OCI-LY1 (cell line): ENCODE measurements around the gene MET.

Experiments
- H2AFZ ChIP-seq: fragments of 200-600 bp; sonication (generic), shearing (Covaris generic); 2 replicates; pipeline ENCODE4 v1.6.0; 2014; ENCODE audit warnings: antibody characterized with exemption, mild to moderate bottlenecking, low read length
- H3F3A ChIP-seq: fragments of 200-600 bp; sonication (generic), shearing (Covaris generic); 2 replicates; pipeline ENCODE4 v1.6.0; 2014; ENCODE audit warnings: mild to moderate bottlenecking, antibody characterized with exemption, low read length, moderate library complexity; ENCODE audit not compliant: insufficient read depth
- H3K27ac ChIP-seq: fragments of 200-600 bp; sonication (generic); 2 replicates; pipeline ENCODE4 v1.5.1; 2014; ENCODE audit warnings: low read length, mixed run types, mild to moderate bottlenecking, low read depth; ENCODE audit not compliant: poor library complexity, severe bottlenecking
- H3K27me3 ChIP-seq: fragments of 200-600 bp; sonication (generic); 2 replicates; pipeline ENCODE4 v1.6.0; 2014; ENCODE audit warnings: antibody characterized with exemption, mild to moderate bottlenecking, low read length, moderate library complexity; ENCODE audit not compliant: insufficient read depth
- H3K36me3 ChIP-seq: fragments of 200-600 bp; sonication (generic); 2 replicates; pipeline ENCODE4 v1.6.1; 2014; ENCODE audit warnings: mild to moderate bottlenecking, antibody characterized with exemption, low read length, moderate library complexity, mixed read lengths; ENCODE audit not compliant: insufficient read depth
- H3K4me1 ChIP-seq: fragments of 200-600 bp; sonication (generic); 2 replicates; pipeline ENCODE4 v1.5.1; 2014; ENCODE audit warnings: mild to moderate bottlenecking, low read length, moderate library complexity; ENCODE audit not compliant: insufficient read depth, severe bottlenecking
- H3K4me2 ChIP-seq: fragments of 200-600 bp; sonication (generic), shearing (Covaris generic); 2 replicates; pipeline ENCODE4 v1.6.1; 2014; ENCODE audit warnings: low read length
- H3K4me3 ChIP-seq: fragments of 200-600 bp; sonication (generic); 2 replicates; pipeline ENCODE4 v1.5.1; 2014; ENCODE audit warnings: low read length, low read depth, mild to moderate bottlenecking, mixed read lengths; ENCODE audit not compliant: poor library complexity, severe bottlenecking
- H3K79me2 ChIP-seq: fragments of 200-600 bp; shearing (Covaris generic); 2 replicates; pipeline ENCODE4 v1.6.1; 2016; ENCODE audit warnings: mixed run types, low read length, mixed read lengths; ENCODE audit not compliant: insufficient read depth
- H3K9ac ChIP-seq: fragments of 200-600 bp; sonication (generic), shearing (Covaris generic); 2 replicates; pipeline ENCODE4 v1.6.1; 2014; ENCODE audit warnings: mild to moderate bottlenecking, low read length, mixed read lengths
- H3K9me2 ChIP-seq: fragments of 200-600 bp; sonication (generic), shearing (Covaris generic); 2 replicates; pipeline ENCODE4 v1.6.1; 2014; ENCODE audit warnings: low read depth, mild to moderate bottlenecking, low read length, mixed read lengths
- H3K9me3 ChIP-seq: fragments of 200-600 bp; shearing (Covaris generic); 2 replicates; pipeline ENCODE4 v1.6.1; 2014; ENCODE audit warnings: low read length, mixed read lengths
- H4K20me1 ChIP-seq: fragments of 200-600 bp; sonication (generic), shearing (Covaris generic); 2 replicates; pipeline ENCODE4 v1.6.0; 2016; ENCODE audit warnings: mild to moderate bottlenecking, low read length; ENCODE audit not compliant: insufficient read depth
- EZH2 ChIP-seq: fragments of 200-600 bp; sonication (generic), shearing (Covaris generic); IDR thresholded peaks from 2 replicates; pipeline ENCODE4 v1.8.0; 2017; ENCODE audit warnings: borderline replicate concordance, mixed run types, mild to moderate bottlenecking, antibody characterized with exemption, low read length, moderate library complexity, mixed read lengths
- TF ChIP-seq, protein P1 (sequence below): fragments of 200-600 bp; sonication (generic), shearing (Covaris generic); IDR thresholded peaks from 2 replicates; pipeline ENCODE4 v1.5.1; 2017; ENCODE audit warnings: mild to moderate bottlenecking, antibody characterized with exemption, low read length, moderate library complexity, mixed read lengths

Gene MET

DNA sequence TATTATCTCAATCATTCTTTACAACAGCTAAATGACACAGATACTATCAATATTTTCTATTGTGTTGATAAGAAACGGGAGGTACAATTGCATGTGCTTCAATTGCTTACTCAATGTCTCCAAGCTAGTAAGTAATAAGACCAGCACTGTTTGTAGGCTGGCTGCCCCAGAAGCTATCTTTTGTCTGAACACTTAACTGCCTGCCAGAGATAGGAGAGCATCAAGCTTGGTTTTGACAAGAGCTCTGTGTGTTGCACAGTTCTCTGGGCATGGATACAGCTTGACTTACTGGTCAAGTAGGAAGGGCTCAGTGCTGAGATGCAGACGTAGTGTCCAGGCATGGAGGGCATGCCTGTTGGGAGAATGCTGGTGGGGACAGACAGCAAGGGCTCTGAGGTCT is 164.1 kb downstream of the MET start:
- H3K27me3 ChIP-seq, result no peaks in the 10 kb centered on the region
- no peaks in the 10 kb centered on the region for H3K9me3 ChIP-seq
- no peaks in the 10 kb centered on the region for H3K79me2 ChIP-seq
- H3K9ac ChIP-seq, result no peak overlapping the region
- H3K4me1 ChIP-seq, result no peaks in the 10 kb centered on the region
- H2AFZ ChIP-seq, result no peak overlapping the region
- TF ChIP-seq, protein P1, sequence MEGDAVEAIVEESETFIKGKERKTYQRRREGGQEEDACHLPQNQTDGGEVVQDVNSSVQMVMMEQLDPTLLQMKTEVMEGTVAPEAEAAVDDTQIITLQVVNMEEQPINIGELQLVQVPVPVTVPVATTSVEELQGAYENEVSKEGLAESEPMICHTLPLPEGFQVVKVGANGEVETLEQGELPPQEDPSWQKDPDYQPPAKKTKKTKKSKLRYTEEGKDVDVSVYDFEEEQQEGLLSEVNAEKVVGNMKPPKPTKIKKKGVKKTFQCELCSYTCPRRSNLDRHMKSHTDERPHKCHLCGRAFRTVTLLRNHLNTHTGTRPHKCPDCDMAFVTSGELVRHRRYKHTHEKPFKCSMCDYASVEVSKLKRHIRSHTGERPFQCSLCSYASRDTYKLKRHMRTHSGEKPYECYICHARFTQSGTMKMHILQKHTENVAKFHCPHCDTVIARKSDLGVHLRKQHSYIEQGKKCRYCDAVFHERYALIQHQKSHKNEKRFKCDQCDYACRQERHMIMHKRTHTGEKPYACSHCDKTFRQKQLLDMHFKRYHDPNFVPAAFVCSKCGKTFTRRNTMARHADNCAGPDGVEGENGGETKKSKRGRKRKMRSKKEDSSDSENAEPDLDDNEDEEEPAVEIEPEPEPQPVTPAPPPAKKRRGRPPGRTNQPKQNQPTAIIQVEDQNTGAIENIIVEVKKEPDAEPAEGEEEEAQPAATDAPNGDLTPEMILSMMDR, result no peak
- TF ChIP-seq EZH2, result no peak
- no peak overlapping the region for H3K27ac ChIP-seq
- H3K9me2 ChIP-seq, result no peaks in the 10 kb centered on the region
- H4K20me1 ChIP-seq, result no peaks in the 10 kb centered on the region
- H3F3A ChIP-seq, result no peaks in the 10 kb centered on the region
- no peak overlapping the region for H3K4me2 ChIP-seq
- no peak overlapping the region for H3K4me3 ChIP-seq
- no peaks in the 10 kb centered on the region for H3K36me3 ChIP-seq

DNA sequence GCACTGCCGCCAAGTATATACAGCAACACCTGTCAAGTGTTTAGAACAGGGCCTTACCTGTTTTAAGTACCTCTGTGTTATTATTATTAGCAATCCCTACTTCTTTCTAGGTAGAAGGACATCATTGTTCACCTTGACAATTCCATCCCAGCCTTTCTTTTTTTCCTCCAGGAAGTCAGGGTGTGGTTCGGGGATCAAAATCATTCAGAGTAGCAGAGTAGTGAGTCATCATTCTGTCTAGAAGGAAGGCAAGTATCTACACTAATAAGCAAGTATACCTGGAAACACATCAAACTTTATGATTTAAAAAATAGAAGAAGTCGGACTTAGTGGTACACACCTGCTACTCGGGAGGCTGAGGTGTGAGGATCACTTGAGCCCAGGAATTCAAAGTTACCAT is 164.9 kb downstream of the MET start:
- Histone ChIP-seq H3K27ac (no peak overlapping the region), H3K4me2 (no peak overlapping the region), H3K9me3 (no peaks in the 10 kb centered on the region), H3K9ac (no peak overlapping the region), H3K79me2 (no peaks in the 10 kb centered on the region), H3K4me3 (no peak overlapping the region), H3K9me2 (no peaks in the 10 kb centered on the region), H3K36me3 (no peaks in the 10 kb centered on the region), H3K4me1 (no peaks in the 10 kb centered on the region), H4K20me1 (no peaks in the 10 kb centered on the region), H2AFZ (no peak overlapping the region), H3F3A (no peaks in the 10 kb centered on the region), H3K27me3 (no peaks in the 10 kb centered on the region)
- no peak for TF ChIP-seq EZH2
- TF ChIP-seq, protein P1, result no peak

DNA sequence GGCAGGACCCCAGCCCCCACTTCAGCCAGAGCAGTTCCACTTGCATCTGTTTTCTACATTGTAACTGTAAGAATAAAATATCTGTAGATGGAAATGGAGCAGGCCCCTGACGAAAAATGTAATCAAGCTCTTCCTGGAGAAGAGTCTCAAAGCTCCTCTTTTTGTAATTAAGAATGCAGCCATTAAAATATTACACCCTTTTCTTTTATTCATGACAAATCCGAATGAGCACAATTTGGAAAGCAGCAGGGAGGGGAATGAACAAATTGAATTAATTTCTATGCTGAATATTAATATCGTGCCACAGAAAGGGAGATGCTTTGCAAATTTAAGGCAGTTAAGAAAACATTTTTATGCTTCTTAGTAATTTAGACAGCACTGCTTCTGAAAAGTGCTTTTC is 165.6 kb downstream of the MET start:
- TF ChIP-seq, protein P1, result no peak
- no peak for TF ChIP-seq EZH2
- no peaks in the 10 kb centered on the region for H3K27me3 ChIP-seq
- H3K4me2 ChIP-seq, result no peak overlapping the region
- H3K9me2 ChIP-seq, result no peaks in the 10 kb centered on the region
- H3K9ac ChIP-seq, result no peak overlapping the region
- H3K4me1 ChIP-seq, result no peaks in the 10 kb centered on the region
- no peaks in the 10 kb centered on the region for H3K36me3 ChIP-seq
- H3K79me2 ChIP-seq, result no peaks in the 10 kb centered on the region
- no peaks in the 10 kb centered on the region for H3F3A ChIP-seq
- no peak overlapping the region for H3K4me3 ChIP-seq
- no peaks in the 10 kb centered on the region for H4K20me1 ChIP-seq
- no peak overlapping the region for H3K27ac ChIP-seq
- no peak overlapping the region for H2AFZ ChIP-seq
- no peaks in the 10 kb centered on the region for H3K9me3 ChIP-seq
